Muscle of arm (tissue), 12 donors: Measurements from ENCODE around the gene ZNF709. TPM values are rescaled to one million over a fixed set of nuclear protein-coding genes. Genes with fewer than 3 reads are reported as not detected.
"Not testable (repeated sequence)": the region's sequence is repeated elsewhere in the genome, so short reads cannot be mapped to it uniquely, and the experiment has no call there.

Experiments
- DNase-seq: peaks from one replicate; pipeline ENCODE4 v3.0.0-alpha.2; 2013
- polyA plus RNA-seq, 12 donors: library from polyadenylated mRNA; unstranded; fragments of 120-200 nt; gene quantifications; one replicate each; pipeline ENCODE4 v1.2.1, GENCODE V29; 2013; ENCODE audit not compliant: insufficient read length in 12 of 12

Gene ZNF709
- polyA plus RNA-seq, 12 donors, result 2.3 to 4.8 (median 3.3) TPM; not detected in 2

- not testable (repeated sequence) for DNase-seq
Observed at GRCh38 chr19:12464139-12464538, 20.5 kb downstream of the ZNF709 start.

GRCh38 chr19:12453495-12453894 lies 31.1 kb downstream of the ZNF709 start:
- no peak for DNase-seq

- no peak for DNase-seq
Observed at GRCh38 chr19:12450844-12451243, 33.8 kb downstream of the ZNF709 start.

GRCh38 chr19:12448808-12449207 lies 35.8 kb downstream of the ZNF709 start:
- no peak for DNase-seq

DNA sequence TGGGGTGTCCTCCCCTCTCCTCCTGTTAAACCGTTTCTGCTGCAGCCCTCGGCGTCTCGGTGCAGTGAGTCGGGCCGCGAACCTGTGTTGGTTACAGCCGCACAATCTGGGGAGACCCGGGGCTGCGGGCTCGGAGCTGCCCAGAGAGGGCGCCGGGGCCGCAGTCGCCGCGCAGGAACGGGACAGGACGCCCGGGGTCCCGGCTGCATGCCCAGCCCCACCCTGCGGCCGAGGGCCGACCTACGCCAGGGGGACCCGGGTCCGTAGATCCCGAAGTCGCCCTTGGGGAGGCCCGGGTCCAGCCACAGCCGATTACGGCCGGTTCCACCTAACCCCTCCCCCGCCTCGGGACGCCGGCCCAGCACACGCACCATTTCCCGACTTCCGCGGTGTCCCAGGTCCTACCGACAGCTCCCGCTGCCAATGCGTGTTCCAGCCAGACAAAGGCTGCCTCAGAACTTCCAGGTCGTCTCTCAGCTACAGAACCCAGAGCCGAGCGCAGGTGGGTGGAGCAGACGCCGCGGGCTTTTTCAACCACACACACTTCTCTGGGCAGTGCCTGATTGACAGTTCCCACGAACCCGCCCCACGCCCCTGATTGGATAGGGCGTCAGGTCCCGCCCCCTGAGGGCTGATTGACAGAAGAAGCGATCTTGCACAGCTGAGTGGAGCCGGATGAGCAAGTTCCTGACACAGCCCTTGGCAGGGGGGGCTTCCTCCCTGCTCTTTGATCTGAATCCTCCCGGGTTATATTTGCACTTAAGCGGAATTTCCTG lies 43.9 kb downstream of the ZNF709 start, which contains the start of gene ZNF443:
Gene ZNF443 (minus strand): TSS at position 481 of the 776 bp plus-strand sequence. CDS start 107 bp downstream, at position 374.
- DNase-seq, result peak; percentile 98

DNA sequence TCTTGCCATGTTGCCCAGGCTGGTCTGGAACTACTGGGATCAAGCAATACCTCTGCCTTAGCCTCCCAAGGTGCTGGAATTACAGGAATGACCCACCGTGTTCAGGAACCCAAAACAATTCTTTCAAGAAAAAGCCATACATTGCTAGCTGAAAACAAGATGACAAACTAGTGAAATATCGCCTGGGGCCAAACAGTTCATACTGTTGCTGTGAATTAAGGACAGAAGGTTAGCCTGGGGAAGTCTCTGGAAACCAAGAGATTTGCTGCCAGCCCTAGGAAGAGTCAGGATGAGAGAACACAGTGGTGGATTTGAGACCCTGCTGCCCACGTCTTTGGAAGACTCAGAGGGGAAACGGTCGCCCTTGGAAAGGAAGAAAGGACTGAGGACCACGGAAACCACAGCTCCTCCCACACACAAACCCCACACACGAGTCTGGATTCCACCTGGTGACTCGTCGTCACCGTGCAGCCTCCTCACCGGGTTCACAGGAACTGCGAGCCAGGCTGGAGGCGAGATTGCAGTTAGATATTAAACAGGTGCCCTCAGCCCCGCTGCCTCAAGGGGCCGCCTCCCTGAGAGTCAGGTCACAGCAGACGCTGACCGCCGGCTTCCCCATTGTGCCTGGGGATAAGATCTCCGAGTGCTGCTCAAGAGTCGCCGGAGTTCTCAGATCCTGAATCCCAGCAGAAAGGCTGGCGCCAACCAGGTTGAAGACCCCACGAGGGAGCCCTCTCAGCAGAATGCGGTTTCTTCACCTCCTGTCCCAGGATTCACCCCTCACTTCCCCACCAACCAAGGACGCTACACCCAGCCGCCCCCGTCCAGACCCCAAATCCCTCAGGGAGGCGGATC lies 44.7 kb downstream of the ZNF709 start:
- DNase-seq, result peak; percentile 7

- not testable (repeated sequence) for DNase-seq
Observed at GRCh38 chr19:12430726-12431299, 53.8 kb downstream of the ZNF709 start.

GRCh38 chr19:12425888-12426274 lies 58.7 kb downstream of the ZNF709 start:
- DNase-seq, result no peak

GRCh38 chr19:12425236-12425887 lies 59.3 kb downstream of the ZNF709 start:
- DNase-seq, result no peak

DNA sequence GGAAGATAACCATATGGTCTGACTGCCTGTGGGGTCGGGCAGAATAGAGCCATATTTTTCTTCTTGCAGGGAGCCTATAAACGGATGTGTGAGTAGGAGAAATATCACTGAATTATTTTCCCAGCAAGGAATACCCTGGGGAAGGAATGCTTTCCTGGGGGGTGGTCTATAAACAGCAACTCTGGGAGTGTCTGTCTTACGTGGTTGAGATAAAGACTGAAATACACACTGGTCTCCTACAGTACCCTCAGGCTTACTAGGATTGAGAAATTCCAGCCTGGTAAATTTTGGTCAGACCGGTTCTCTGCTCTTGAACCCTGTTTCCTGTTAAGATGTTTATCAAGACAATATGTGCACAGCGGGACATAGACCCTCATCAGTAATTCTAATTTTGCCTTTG lies 67.3 kb downstream of the ZNF709 start:
- not testable (repeated sequence) for DNase-seq

GRCh38 chr19:12411893-12412292 lies 72.7 kb downstream of the ZNF709 start:
- DNase-seq, result no peak

Other genes with a start within 250 kb of the ZNF709 start
- gene ZNF44, start 189.9 kb downstream of the ZNF709 start, polyA plus RNA-seq, result 10 to 100 TPM in 7 of 12 donors, 1 to 10 TPM in 4, not detected in 1; 7.3 to 14.1 (median 10.9) TPM
- 1 to 10 TPM in 10 of 12 donors, not detected in 2; 1.3 to 3.9 (median 2.2) TPM for gene ZNF563, start 151.2 kb downstream of the ZNF709 start, polyA plus RNA-seq
- 1 to 10 TPM in 10 of 12 donors, not detected in 2; 1.6 to 3.6 (median 2.7) TPM for gene ZNF442, start 119.1 kb downstream of the ZNF709 start, polyA plus RNA-seq
- gene ZNF799, start 83.5 kb downstream of the ZNF709 start, polyA plus RNA-seq, result 1 to 10 TPM in 10 of 12 donors, not detected in 2; 3.0 to 6.5 (median 4.4) TPM
- 1 to 10 TPM in 11 of 12 donors, not detected in 1; 2.9 to 5.5 (median 4.1) TPM for gene ZNF443, start 43.8 kb downstream of the ZNF709 start, polyA plus RNA-seq
- 1 to 10 TPM in 11 of 12 donors, not detected in 1; 4.2 to 7.1 (median 5.8) TPM for gene ZNF564, start 66.7 kb upstream of the ZNF709 start, polyA plus RNA-seq
- 1 to 10 TPM in 11 of 12 donors, not detected in 1; 2.1 to 4.9 (median 3.2) TPM for gene ZNF490, start 126.0 kb upstream of the ZNF709 start, polyA plus RNA-seq
- gene ZNF791, start 126.1 kb upstream of the ZNF709 start, polyA plus RNA-seq, result 10 to 100 TPM; 11.9 to 92.2 (median 13.7) TPM
- gene MAN2B1, start 181.9 kb upstream of the ZNF709 start, polyA plus RNA-seq, result 10 to 100 TPM in 11 of 12 donors, not detected in 1; 21.6 to 53.9 (median 26.4) TPM
- 10 to 100 TPM in 5 of 12 donors, 1 to 10 TPM in 6, not detected in 1; 6.7 to 16.7 (median 9.9) TPM for gene WDR83, start 182.0 kb upstream of the ZNF709 start, polyA plus RNA-seq
- gene DHPS, start 197.1 kb upstream of the ZNF709 start, polyA plus RNA-seq, result 10 to 100 TPM in 11 of 12 donors, not detected in 1; 51.6 to 79.8 (median 62.6) TPM
- gene GNG14, start 203.2 kb upstream of the ZNF709 start, polyA plus RNA-seq, result under 1 TPM in 2 of 12 donors, not detected in 10; 0.46 to 0.98 TPM
- 1 to 10 TPM in 11 of 12 donors, not detected in 1; 2.4 to 6.3 (median 3.5) TPM for gene FBXW9, start 211.8 kb upstream of the ZNF709 start, polyA plus RNA-seq
- 10 to 100 TPM in 11 of 12 donors, not detected in 1; 37.4 to 93.0 (median 51.3) TPM for gene TNPO2, start 239.1 kb upstream of the ZNF709 start, polyA plus RNA-seq
- 100 to 1,000 TPM in 11 of 12 donors, not detected in 1; 130 to 438 (median 158) TPM for gene TRIR, start 249.9 kb upstream of the ZNF709 start, polyA plus RNA-seq